Neural cell (in vitro differentiated cells): ENCODE results near the gene PCNX4. TPM values are rescaled to one million over a fixed set of nuclear protein-coding genes. Genes with fewer than 3 reads are reported as not detected.

Experiments
- H2AFZ ChIP-seq: fragments of 200-600, 300-800 bp; sonication (generic), shearing (Covaris generic); 2 replicates; pipeline ENCODE4 v1.6.0; 2014; ENCODE audit warnings: low read depth, mild to moderate bottlenecking, antibody characterized with exemption, low read length, moderate library complexity
- H3F3A ChIP-seq: fragments of 200-600 bp; shearing (Covaris generic); 2 replicates; pipeline ENCODE4 v1.6.1; 2016; ENCODE audit warnings: mild to moderate bottlenecking, moderate library complexity, mixed read lengths, antibody characterized with exemption, low read length; ENCODE audit not compliant: insufficient read depth, poor library complexity, severe bottlenecking
- H3K27ac ChIP-seq: fragments of 200-600, 300-800 bp; sonication (generic), shearing (Covaris generic); 2 replicates; pipeline ENCODE4 v1.5.1; 2014; ENCODE audit warnings: mild to moderate bottlenecking, low read length, moderate library complexity
- H3K27me3 ChIP-seq: fragments of 300-800, 200-600 bp; sonication (generic), shearing (Covaris generic); 2 replicates; pipeline ENCODE4 v1.6.0; 2014; ENCODE audit warnings: mild to moderate bottlenecking, low read depth, low read length, moderate library complexity; ENCODE audit not compliant: insufficient read depth
- H3K36me3 ChIP-seq: fragments of 300-800, 200-600 bp; sonication (generic), shearing (Covaris generic); 2 replicates; pipeline ENCODE4 v1.5.1; 2014; ENCODE audit warnings: mild to moderate bottlenecking, antibody characterized with exemption, low read length, moderate library complexity; ENCODE audit not compliant: insufficient read depth
- H3K4me2 ChIP-seq: fragments of 300-800, 200-600 bp; sonication (generic), shearing (Covaris generic); 2 replicates; pipeline ENCODE4 v1.6.0; 2014; ENCODE audit warnings: mild to moderate bottlenecking, low read length
- H3K4me3 ChIP-seq: fragments of 300-800, 200-600 bp; sonication (generic), shearing (Covaris generic); 2 replicates; pipeline ENCODE4 v1.5.1; 2014; ENCODE audit warnings: mild to moderate bottlenecking, low read length, moderate library complexity
- H3K79me2 ChIP-seq: fragments of 200-600 bp; shearing (Covaris generic); replicated peaks from 2 replicates; pipeline ENCODE4 v1.6.0; 2014; ENCODE audit warnings: mild to moderate bottlenecking, low read length, moderate library complexity; ENCODE audit not compliant: insufficient read depth
- H3K9ac ChIP-seq: fragments of 300-800, 200-600 bp; sonication (generic), shearing (Covaris generic); 2 replicates; pipeline ENCODE4 v1.6.1; 2016; ENCODE audit warnings: mild to moderate bottlenecking, low read length, mixed read lengths
- H3K9me2 ChIP-seq: fragments of 200-600 bp; shearing (Covaris generic); 2 replicates; pipeline ENCODE4 v1.6.1; 2016; ENCODE audit warnings: mild to moderate bottlenecking, low read length, mixed read lengths; ENCODE audit not compliant: insufficient read depth
- H3K9me3 ChIP-seq: fragments of 200-600, 300-800 bp; sonication (generic), shearing (Covaris generic); 2 replicates; pipeline ENCODE4 v1.6.1; 2016; ENCODE audit warnings: mild to moderate bottlenecking, mixed run types, low read length, moderate library complexity, mixed read lengths
- H4K20me1 ChIP-seq: fragments of 200-600 bp; shearing (Covaris generic); 2 replicates; pipeline ENCODE4 v1.6.1; 2016; ENCODE audit warnings: mild to moderate bottlenecking, mixed run types; ENCODE audit not compliant: insufficient read depth
- EP300 ChIP-seq: fragments of 450-650 bp; conservative IDR thresholded peaks from 2 replicates; pipeline ENCODE4 v1.6.1; 2014; ENCODE audit warnings: antibody characterized with exemption, mild to moderate bottlenecking, moderate library complexity; ENCODE audit not compliant: poor library complexity, severe bottlenecking
- EZH2 ChIP-seq: fragments of 200-600, 300-800 bp; shearing (Covaris generic), sonication (generic); IDR thresholded peaks from 2 replicates; pipeline ENCODE4 v1.6.1; 2014; ENCODE audit warnings: antibody characterized with exemption, low read length, borderline replicate concordance, mild to moderate bottlenecking; ENCODE audit not compliant: insufficient read depth, poor library complexity, severe bottlenecking
- MXI1 ChIP-seq: fragments of 450-650 bp; conservative IDR thresholded peaks from 2 replicates; pipeline ENCODE4 v1.6.1; 2014; ENCODE audit warnings: antibody characterized with exemption, mild to moderate bottlenecking; ENCODE audit not compliant: poor library complexity, severe bottlenecking
- POLR2AphosphoS5 ChIP-seq: IDR thresholded peaks from 2 replicates; pipeline ENCODE4 v1.6.1; 2012
- RAD21 ChIP-seq: fragments of 450-650 bp; conservative IDR thresholded peaks from 2 replicates; pipeline ENCODE4 v1.6.1; 2014; ENCODE audit warnings: antibody characterized with exemption, mild to moderate bottlenecking, moderate library complexity
- SMC3 ChIP-seq: fragments of 450-650 bp; conservative IDR thresholded peaks from 2 replicates; pipeline ENCODE4 v1.6.1; 2014; ENCODE audit warnings: antibody characterized with exemption, mild to moderate bottlenecking, moderate library complexity; ENCODE audit not compliant: poor library complexity
- TAF1 ChIP-seq: IDR thresholded peaks from 2 replicates; pipeline ENCODE4 v1.6.1; 2012; ENCODE audit warnings: low read depth
- polyA plus RNA-seq: library from polyadenylated mRNA; depleted of rRNA; stranded (reverse); fragments of >200 nt; gene quantifications from 2 replicates; pipeline ENCODE4 v1.2.3, GENCODE V29; 2014
- TF ChIP-seq, protein P1 (sequence below): fragments of 450-650 bp; IDR thresholded peaks from 2 replicates; pipeline ENCODE4 v1.5.1; 2014; ENCODE audit warnings: antibody characterized with exemption, mild to moderate bottlenecking, moderate library complexity; ENCODE audit not compliant: poor library complexity, severe bottlenecking
- TF ChIP-seq, protein P2 (sequence below): IDR thresholded peaks from 2 replicates; pipeline ENCODE4 v1.6.1; 2012; ENCODE audit warnings: borderline replicate concordance

PCNX4 gene
- polyA plus RNA-seq, 1 donor from 2014 or later, result 117 TPM

DNA sequence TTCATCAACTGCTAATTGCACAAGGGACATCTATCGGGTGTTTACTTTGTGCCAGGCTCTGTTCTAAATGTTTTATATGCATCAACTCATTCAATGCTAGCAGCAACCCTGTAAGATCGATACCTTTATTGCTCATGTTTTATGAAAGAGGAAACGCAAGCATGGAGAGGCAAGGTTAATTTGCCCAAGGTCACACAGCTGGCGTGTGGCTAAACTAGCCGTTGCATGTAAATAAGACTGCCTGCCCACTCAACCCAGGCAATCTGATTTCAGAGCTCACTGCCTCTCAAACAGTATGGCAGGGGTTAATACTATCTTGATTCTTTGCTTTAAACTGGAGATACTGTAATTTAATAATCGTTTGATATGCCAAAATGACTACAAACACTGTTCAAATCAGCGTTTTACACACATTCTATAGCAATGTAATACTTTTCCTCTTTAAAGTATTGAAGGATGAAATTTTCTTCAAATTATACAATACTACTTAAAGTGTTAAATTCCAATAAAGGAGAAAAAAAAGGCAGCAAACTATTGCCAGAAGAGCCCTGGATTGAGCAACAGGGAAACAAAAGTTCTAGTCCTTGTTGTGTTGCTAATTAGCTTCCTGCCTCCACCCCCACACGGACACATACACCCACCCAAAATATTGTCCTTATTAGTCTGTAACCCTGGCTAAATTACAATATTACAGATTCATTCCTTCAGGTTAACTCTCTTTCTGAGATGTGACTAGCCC lies 112.5 kb downstream of the PCNX4 start:
- Histone ChIP-seq H3K36me3 (no peaks in the 10 kb centered on the region), H3K27me3 (no peaks in the 10 kb centered on the region), H3K9ac (no peak overlapping the region), H3K4me3 (no peak overlapping the region), H3F3A (no peaks in the 10 kb centered on the region), H3K9me2 (no peaks in the 10 kb centered on the region), H3K4me2 (no peak overlapping the region), H3K79me2 (no peaks in the 10 kb centered on the region), H4K20me1 (no peaks in the 10 kb centered on the region), H2AFZ (no peak overlapping the region), H3K9me3 (no peaks in the 10 kb centered on the region), H3K27ac (no peak overlapping the region)
- TF ChIP-seq, protein P1, sequence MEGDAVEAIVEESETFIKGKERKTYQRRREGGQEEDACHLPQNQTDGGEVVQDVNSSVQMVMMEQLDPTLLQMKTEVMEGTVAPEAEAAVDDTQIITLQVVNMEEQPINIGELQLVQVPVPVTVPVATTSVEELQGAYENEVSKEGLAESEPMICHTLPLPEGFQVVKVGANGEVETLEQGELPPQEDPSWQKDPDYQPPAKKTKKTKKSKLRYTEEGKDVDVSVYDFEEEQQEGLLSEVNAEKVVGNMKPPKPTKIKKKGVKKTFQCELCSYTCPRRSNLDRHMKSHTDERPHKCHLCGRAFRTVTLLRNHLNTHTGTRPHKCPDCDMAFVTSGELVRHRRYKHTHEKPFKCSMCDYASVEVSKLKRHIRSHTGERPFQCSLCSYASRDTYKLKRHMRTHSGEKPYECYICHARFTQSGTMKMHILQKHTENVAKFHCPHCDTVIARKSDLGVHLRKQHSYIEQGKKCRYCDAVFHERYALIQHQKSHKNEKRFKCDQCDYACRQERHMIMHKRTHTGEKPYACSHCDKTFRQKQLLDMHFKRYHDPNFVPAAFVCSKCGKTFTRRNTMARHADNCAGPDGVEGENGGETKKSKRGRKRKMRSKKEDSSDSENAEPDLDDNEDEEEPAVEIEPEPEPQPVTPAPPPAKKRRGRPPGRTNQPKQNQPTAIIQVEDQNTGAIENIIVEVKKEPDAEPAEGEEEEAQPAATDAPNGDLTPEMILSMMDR, result no peak
- TF ChIP-seq MXI1 (no peak), POLR2AphosphoS5 (no peak), EZH2 (no peak), TAF1 (no peak), RAD21 (no peak), SMC3 (no peak), EP300 (no peak)
- TF ChIP-seq, protein P2, sequence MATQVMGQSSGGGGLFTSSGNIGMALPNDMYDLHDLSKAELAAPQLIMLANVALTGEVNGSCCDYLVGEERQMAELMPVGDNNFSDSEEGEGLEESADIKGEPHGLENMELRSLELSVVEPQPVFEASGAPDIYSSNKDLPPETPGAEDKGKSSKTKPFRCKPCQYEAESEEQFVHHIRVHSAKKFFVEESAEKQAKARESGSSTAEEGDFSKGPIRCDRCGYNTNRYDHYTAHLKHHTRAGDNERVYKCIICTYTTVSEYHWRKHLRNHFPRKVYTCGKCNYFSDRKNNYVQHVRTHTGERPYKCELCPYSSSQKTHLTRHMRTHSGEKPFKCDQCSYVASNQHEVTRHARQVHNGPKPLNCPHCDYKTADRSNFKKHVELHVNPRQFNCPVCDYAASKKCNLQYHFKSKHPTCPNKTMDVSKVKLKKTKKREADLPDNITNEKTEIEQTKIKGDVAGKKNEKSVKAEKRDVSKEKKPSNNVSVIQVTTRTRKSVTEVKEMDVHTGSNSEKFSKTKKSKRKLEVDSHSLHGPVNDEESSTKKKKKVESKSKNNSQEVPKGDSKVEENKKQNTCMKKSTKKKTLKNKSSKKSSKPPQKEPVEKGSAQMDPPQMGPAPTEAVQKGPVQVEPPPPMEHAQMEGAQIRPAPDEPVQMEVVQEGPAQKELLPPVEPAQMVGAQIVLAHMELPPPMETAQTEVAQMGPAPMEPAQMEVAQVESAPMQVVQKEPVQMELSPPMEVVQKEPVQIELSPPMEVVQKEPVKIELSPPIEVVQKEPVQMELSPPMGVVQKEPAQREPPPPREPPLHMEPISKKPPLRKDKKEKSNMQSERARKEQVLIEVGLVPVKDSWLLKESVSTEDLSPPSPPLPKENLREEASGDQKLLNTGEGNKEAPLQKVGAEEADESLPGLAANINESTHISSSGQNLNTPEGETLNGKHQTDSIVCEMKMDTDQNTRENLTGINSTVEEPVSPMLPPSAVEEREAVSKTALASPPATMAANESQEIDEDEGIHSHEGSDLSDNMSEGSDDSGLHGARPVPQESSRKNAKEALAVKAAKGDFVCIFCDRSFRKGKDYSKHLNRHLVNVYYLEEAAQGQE, result no peak

DNA sequence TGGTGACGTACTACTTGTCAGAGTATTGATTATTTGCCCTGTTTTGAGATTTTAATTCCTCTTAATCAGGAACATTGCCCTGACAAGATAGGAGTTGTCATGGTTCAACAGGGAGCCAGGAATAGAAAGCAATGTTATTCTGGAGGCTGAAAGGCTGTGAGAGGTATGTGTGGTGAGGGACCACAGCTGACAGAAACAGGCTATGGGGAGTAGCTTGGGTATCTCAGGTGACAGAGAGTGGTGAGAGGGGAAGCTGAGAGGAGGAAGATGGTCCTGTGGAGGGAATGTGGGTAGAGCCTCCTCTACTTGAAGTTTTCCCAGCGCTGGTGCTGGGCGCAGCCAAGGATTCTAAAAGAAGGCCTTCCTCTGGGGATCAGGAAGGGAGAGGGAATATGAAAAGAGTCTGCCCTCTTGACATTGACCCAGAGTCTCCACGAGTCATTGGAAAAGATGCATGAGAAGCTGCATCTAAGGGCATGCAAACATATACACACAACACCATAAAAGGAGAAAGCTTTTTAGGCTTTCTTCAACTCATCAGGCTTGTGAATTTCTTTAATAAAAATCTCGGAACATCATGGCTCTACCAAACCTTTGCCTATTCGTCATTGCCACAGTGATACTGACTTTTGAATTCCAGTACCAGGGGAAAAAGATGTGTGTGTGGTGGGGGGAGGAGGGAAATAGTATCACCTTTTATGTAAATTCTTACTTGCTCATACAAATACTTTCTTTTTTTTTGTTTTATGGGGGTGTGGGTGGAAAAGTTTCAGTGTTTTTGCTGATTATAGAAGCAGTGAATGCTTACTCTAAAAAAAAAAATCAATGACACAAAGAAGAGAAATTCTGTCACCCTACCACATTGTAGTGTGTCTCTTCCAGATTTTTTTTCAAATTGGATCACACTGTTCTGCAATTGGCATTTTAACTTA lies 113.4 kb downstream of the PCNX4 start:
- no peak for TF ChIP-seq EP300
- no peak for TF ChIP-seq SMC3
- TF ChIP-seq TAF1, result no peak
- TF ChIP-seq EZH2, result no peak
- TF ChIP-seq, protein P1, result no peak
- no peak for TF ChIP-seq POLR2AphosphoS5
- TF ChIP-seq, protein P2, result no peak
- TF ChIP-seq MXI1, result no peak
- TF ChIP-seq RAD21, result no peak
- Histone ChIP-seq H3K79me2 (no peaks in the 10 kb centered on the region), H3K4me3 (no peak overlapping the region), H3K9me2 (no peaks in the 10 kb centered on the region), H3K36me3 (no peaks in the 10 kb centered on the region), H4K20me1 (no peaks in the 10 kb centered on the region), H3K27ac (no peak overlapping the region), H2AFZ (no peak overlapping the region), H3K27me3 (no peaks in the 10 kb centered on the region), H3F3A (no peaks in the 10 kb centered on the region), H3K9ac (no peak overlapping the region), H3K4me2 (no peak overlapping the region), H3K9me3 (no peaks in the 10 kb centered on the region)
